Measurements from ENCODE around the gene UTP4. TPM values are rescaled to one million over a fixed set of nuclear protein-coding genes. Genes with fewer than 3 reads are reported as not detected.
"Not testable (repeated sequence)": the region's sequence is repeated elsewhere in the genome, so short reads cannot be mapped to it uniquely, and the experiment has no call there.

Gene UTP4
- polyA plus RNA-seq, 4 donors = 6.3 to 25.7 (median 19.1) TPM

GRCh38 chr16:69118994-69119393, 13.5 kb upstream of the UTP4 start:
- FAIRE-seq (no peak), DNase-seq (peak in 1 of 2 donors; percentile 66)
- Histone ChIP-seq H3K9me3 (ENCODE audit: control insufficient read depth in 2 of 2, insufficient read depth in 1 of 2, low read depth in 1 of 2, low read length in 1 of 2) (no peaks in the 10 kb centered on the region), H3K4me1 (ENCODE audit: control insufficient read depth in 3 of 3, insufficient read depth in 2 of 3, low read depth in 1 of 3, low read length in 2 of 3) (peaks cover 0 to 2% (median 0%) of the 10 kb centered on the region in 3 donors), H3K27ac (ENCODE audit: low read depth in 1 of 3, low read length in 2 of 3) (no peak overlapping the region), H3K27me3 (ENCODE audit: control insufficient read depth in 3 of 3, insufficient read depth in 3 of 3, low read length in 3 of 3) (no peaks in the 10 kb centered on the region), H3K36me3 (ENCODE audit: control insufficient read depth in 3 of 3, insufficient read depth in 2 of 3, low read depth in 1 of 3, low read length in 3 of 3) (peaks cover 3 to 71% (median 4%) of the 10 kb centered on the region in 3 donors), H3K4me3 (ENCODE audit: low read depth in 1 of 3, low read length in 3 of 3) (no peak overlapping the region)
- 60 to 89% (median 70%) methylated on average over 2 of the region's 2 CpGs for WGBS, 3 donors

DNA sequence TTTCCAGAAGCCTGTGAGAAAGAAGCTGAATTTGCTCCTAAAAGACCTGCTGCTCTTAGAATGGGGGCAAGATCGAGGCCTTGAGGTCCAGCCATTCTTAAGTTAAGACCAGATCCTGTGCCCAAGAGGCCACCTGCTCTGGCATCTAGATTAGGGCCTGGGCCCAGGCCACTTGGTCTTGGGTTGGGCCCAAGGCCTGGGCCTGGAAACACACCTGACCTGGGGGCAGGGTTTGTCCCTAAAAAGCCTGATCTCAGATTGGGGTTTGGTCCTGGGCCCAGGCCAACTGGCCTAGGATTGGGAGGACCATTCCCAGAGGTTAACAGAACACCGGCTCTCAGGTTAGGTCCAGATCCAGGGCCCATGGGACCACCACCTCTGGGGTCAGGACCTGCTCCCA, 12.9 kb upstream of the UTP4 start:
- Histone ChIP-seq H3K27ac (ENCODE audit: low read depth in 1 of 3, low read length in 2 of 3) (no peak overlapping the region), H3K9me3 (ENCODE audit: control insufficient read depth in 2 of 2, insufficient read depth in 1 of 2, low read depth in 1 of 2, low read length in 1 of 2) (no peaks in the 10 kb centered on the region), H3K27me3 (ENCODE audit: control insufficient read depth in 3 of 3, insufficient read depth in 3 of 3, low read length in 3 of 3) (no peaks in the 10 kb centered on the region), H3K36me3 (ENCODE audit: control insufficient read depth in 3 of 3, insufficient read depth in 2 of 3, low read depth in 1 of 3, low read length in 3 of 3) (peaks cover 3 to 68% (median 4%) of the 10 kb centered on the region in 3 donors), H3K4me1 (ENCODE audit: control insufficient read depth in 3 of 3, insufficient read depth in 2 of 3, low read depth in 1 of 3, low read length in 2 of 3) (peaks cover 0 to 2% (median 0%) of the 10 kb centered on the region in 3 donors), H3K4me3 (ENCODE audit: low read depth in 1 of 3, low read length in 3 of 3) (no peak overlapping the region)
- WGBS, 3 donors = 95 to 100% (median 97%) methylated on average over 2 of the region's 2 CpGs
- FAIRE-seq = no peak
- DNase-seq = no peak

- no peak for FAIRE-seq
- H3K9me3 ChIP-seq (ENCODE audit: control insufficient read depth in 2 of 2, insufficient read depth in 1 of 2, low read depth in 1 of 2, low read length in 1 of 2) = no peaks in the 10 kb centered on the region
- no peak for DNase-seq
- no peak overlapping the region for H3K27ac ChIP-seq (ENCODE audit: low read depth in 1 of 3, low read length in 2 of 3)
- H3K4me3 ChIP-seq (ENCODE audit: low read depth in 1 of 3, low read length in 3 of 3) = no peak overlapping the region
- no peaks in the 10 kb centered on the region for H3K27me3 ChIP-seq (ENCODE audit: control insufficient read depth in 3 of 3, insufficient read depth in 3 of 3, low read length in 3 of 3)
- peaks cover 0 to 2% (median 0%) of the 10 kb centered on the region in 3 donors for H3K4me1 ChIP-seq (ENCODE audit: control insufficient read depth in 3 of 3, insufficient read depth in 2 of 3, low read depth in 1 of 3, low read length in 2 of 3)
- WGBS, 3 donors = 96 to 97% (median 96%) methylated on average over 19 of the region's 19 CpGs
- H3K36me3 ChIP-seq (ENCODE audit: control insufficient read depth in 3 of 3, insufficient read depth in 2 of 3, low read depth in 1 of 3, low read length in 3 of 3) = peaks cover 3 to 63% (median 4%) of the 10 kb centered on the region in 3 donors
These were observed 12.3 kb upstream of the UTP4 start for GRCh38 chr16:69120096-69120664.

GRCh38 chr16:69123910-69124309, 8.5 kb upstream of the UTP4 start:
- peaks cover 0 to 2% (median 0%) of the 10 kb centered on the region in 3 donors for H3K4me1 ChIP-seq (ENCODE audit: control insufficient read depth in 3 of 3, insufficient read depth in 2 of 3, low read depth in 1 of 3, low read length in 2 of 3)
- DNase-seq = peak; percentile 74 to 80
- no peaks in the 10 kb centered on the region for H3K9me3 ChIP-seq (ENCODE audit: control insufficient read depth in 2 of 2, insufficient read depth in 1 of 2, low read depth in 1 of 2, low read length in 1 of 2)
- no peak overlapping the region for H3K4me3 ChIP-seq (ENCODE audit: low read depth in 1 of 3, low read length in 3 of 3)
- no peaks in the 10 kb centered on the region for H3K27me3 ChIP-seq (ENCODE audit: control insufficient read depth in 3 of 3, insufficient read depth in 3 of 3, low read length in 3 of 3)
- 69 to 78% (median 76%) methylated on average over 3 of the region's 3 CpGs for WGBS, 3 donors
- FAIRE-seq = no peak
- no peak overlapping the region for H3K27ac ChIP-seq (ENCODE audit: low read depth in 1 of 3, low read length in 2 of 3)
- H3K36me3 ChIP-seq (ENCODE audit: control insufficient read depth in 3 of 3, insufficient read depth in 2 of 3, low read depth in 1 of 3, low read length in 3 of 3) = peaks cover 3 to 40% (median 4%) of the 10 kb centered on the region in 3 donors

GRCh38 chr16:69124406-69124805, 8.0 kb upstream of the UTP4 start:
- DNase-seq; H3K9me3 ChIP-seq (ENCODE audit: control insufficient read depth in 2 of 2, insufficient read depth in 1 of 2, low read depth in 1 of 2, low read length in 1 of 2); H3K27ac ChIP-seq (ENCODE audit: low read depth in 1 of 3, low read length in 2 of 3); H3K4me3 ChIP-seq (ENCODE audit: low read depth in 1 of 3, low read length in 3 of 3); H3K27me3 ChIP-seq (ENCODE audit: control insufficient read depth in 3 of 3, insufficient read depth in 3 of 3, low read length in 3 of 3); FAIRE-seq; H3K4me1 ChIP-seq (ENCODE audit: control insufficient read depth in 3 of 3, insufficient read depth in 2 of 3, low read depth in 1 of 3, low read length in 2 of 3): not testable (repeated sequence)
- WGBS, 3 donors = 85 to 88% (median 87%) methylated on average over 8 of the region's 8 CpGs
- peaks cover 3 to 35% (median 4%) of the 10 kb centered on the region in 3 donors for H3K36me3 ChIP-seq (ENCODE audit: control insufficient read depth in 3 of 3, insufficient read depth in 2 of 3, low read depth in 1 of 3, low read length in 3 of 3)

DNA sequence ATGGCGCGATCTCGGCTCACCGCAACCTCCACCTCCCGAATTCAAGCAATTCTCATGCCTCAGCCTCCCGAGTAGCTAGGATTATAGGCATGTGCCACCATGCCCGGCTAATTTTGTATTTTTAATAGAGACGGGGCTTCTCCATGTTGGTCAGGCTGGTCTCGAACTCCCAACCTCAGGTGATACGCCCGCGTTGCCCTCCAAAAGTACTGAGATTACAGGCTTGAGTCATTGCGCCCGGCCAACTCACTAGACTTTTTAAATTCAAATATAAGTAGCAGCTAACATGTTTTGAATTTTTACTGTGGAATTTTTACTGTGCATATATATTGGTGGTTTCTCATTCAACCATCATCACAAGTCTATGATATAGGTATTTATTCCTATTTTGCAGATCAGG, 7.5 kb upstream of the UTP4 start:
- WGBS, 3 donors = 96 to 97% (median 96%) methylated on average over 14 of the region's 14 CpGs

DNA sequence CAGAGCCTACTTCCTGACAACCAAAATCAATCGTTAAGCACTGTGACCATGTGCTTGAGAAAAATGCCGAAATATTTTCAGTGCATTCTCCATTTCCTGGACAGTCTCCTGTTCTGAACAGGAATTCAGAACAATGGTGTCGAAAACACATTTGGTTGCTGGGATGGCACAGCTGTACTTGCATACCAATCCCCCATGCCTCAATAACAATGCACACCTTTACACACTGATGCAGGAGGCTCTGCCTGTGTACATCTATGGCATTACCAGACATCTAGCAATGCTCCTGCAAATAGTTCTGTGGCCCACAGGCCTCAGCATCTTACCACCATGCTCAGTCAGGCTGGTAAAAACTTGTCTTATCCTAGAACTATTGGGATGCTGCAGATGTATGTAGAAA, 6.2 kb upstream of the UTP4 start:
- H3K4me1 ChIP-seq (ENCODE audit: control insufficient read depth in 3 of 3, insufficient read depth in 2 of 3, low read depth in 1 of 3, low read length in 2 of 3) = peaks cover 0 to 4% (median 2%) of the 10 kb centered on the region in 3 donors
- no peak overlapping the region for H3K4me3 ChIP-seq (ENCODE audit: low read depth in 1 of 3, low read length in 3 of 3)
- H3K36me3 ChIP-seq (ENCODE audit: control insufficient read depth in 3 of 3, insufficient read depth in 2 of 3, low read depth in 1 of 3, low read length in 3 of 3) = peaks cover 0 to 18% (median 2%) of the 10 kb centered on the region in 3 donors
- WGBS, 3 donors = 74 to 84% (median 83%) methylated on average over 3 of the region's 3 CpGs
- FAIRE-seq = no peak
- H3K27ac ChIP-seq (ENCODE audit: low read depth in 1 of 3, low read length in 2 of 3) = no peak overlapping the region
- no peaks in the 10 kb centered on the region for H3K27me3 ChIP-seq (ENCODE audit: control insufficient read depth in 3 of 3, insufficient read depth in 3 of 3, low read length in 3 of 3)
- no peak for DNase-seq
- H3K9me3 ChIP-seq (ENCODE audit: control insufficient read depth in 2 of 2, insufficient read depth in 1 of 2, low read depth in 1 of 2, low read length in 1 of 2) = no peaks in the 10 kb centered on the region

More for the DNA sequence above, 7.5 kb upstream of the UTP4 start:
- H3K36me3 ChIP-seq (ENCODE audit: control insufficient read depth in 3 of 3, insufficient read depth in 2 of 3, low read depth in 1 of 3, low read length in 3 of 3) = peaks cover under 1 to 30% (median 3%) of the 10 kb centered on the region in 3 donors
- H3K4me1 ChIP-seq (ENCODE audit: control insufficient read depth in 3 of 3, insufficient read depth in 2 of 3, low read depth in 1 of 3, low read length in 2 of 3); H3K9me3 ChIP-seq (ENCODE audit: control insufficient read depth in 2 of 2, insufficient read depth in 1 of 2, low read depth in 1 of 2, low read length in 1 of 2); H3K27ac ChIP-seq (ENCODE audit: low read depth in 1 of 3, low read length in 2 of 3); FAIRE-seq; H3K27me3 ChIP-seq (ENCODE audit: control insufficient read depth in 3 of 3, insufficient read depth in 3 of 3, low read length in 3 of 3); H3K4me3 ChIP-seq (ENCODE audit: low read depth in 1 of 3, low read length in 3 of 3); DNase-seq: not testable (repeated sequence)

DNA sequence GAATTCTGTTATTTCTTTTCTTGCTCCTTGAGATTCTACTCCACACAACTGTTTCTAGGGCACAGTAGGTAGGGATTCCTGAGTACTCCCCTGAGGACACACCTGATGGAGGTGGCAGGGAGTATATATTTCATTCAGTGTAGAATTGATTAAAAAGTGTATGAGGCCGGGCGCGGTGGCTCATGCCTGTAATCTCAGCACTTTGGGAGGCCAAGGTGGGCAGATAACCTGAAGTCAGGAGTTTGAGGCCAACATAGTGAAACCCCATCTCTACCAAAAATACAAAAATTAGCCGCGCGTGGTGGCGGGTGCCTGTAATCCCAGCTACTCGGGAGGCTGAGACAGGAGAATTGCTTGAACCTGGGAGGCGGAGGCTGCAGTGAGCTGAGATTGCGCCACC, 5.6 kb upstream of the UTP4 start:
- WGBS, 3 donors = 97% methylated on average over 10 of the region's 10 CpGs
- not testable (repeated sequence) for H3K9me3 ChIP-seq (ENCODE audit: control insufficient read depth in 2 of 2, insufficient read depth in 1 of 2, low read depth in 1 of 2, low read length in 1 of 2); H3K27ac ChIP-seq (ENCODE audit: low read depth in 1 of 3, low read length in 2 of 3); H3K4me1 ChIP-seq (ENCODE audit: control insufficient read depth in 3 of 3, insufficient read depth in 2 of 3, low read depth in 1 of 3, low read length in 2 of 3); H3K4me3 ChIP-seq (ENCODE audit: low read depth in 1 of 3, low read length in 3 of 3); FAIRE-seq; DNase-seq; H3K27me3 ChIP-seq (ENCODE audit: control insufficient read depth in 3 of 3, insufficient read depth in 3 of 3, low read length in 3 of 3)
- peaks cover 0 to 18% (median 2%) of the 10 kb centered on the region in 3 donors for H3K36me3 ChIP-seq (ENCODE audit: control insufficient read depth in 3 of 3, insufficient read depth in 2 of 3, low read depth in 1 of 3, low read length in 3 of 3)

Data from small intestine (tissue), 7 donors.